NCI-H2196 (cell line): ENCODE results near the gene PHETA2.

Source experiments
- DNase-seq: peaks from one replicate; lab custom pipeline; 2025; ENCODE audit not compliant: unreplicated experiment; lab: John Stamatoyannopoulos, UW

The PHETA2 gene

DNA sequence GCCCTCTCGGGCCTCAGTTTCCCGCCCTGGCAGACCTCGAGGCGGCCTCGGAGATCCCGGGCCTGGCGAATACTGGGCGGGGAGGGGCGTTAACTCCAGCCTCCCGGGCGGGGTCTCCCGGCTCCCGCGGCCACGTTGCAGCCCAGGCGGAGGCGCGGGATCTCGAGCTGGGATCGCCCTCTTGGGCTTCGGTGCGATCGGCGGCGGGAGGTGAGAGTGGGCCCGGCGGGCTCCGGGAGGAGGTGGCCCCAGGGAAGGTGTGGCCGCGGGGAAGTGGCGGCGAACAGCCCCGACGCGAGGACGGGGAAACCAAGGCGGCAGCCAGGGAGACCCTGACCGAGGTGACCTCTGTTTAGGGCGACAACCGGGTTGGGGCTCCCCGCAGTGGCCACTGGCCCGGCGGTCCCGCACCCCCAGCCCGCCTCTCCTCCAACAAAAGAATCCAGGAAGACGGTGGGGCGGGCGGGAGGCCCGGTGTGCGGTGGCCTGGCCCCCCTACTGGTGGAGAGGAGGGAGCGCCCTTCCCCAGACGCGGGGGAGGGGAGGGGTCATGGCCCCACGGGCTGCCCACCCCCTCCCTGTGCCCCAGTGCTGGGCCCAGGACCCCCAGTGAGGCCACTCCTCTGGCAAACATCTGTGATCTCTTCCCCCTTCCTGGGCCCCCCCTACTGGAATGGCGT, at the start of gene PHETA2:
PHETA2 (plus strand) TSS at position 117 of the 680 bp plus-strand sequence. CDS start 3,046 bp downstream, outside the sequence.
- DNase-seq: no peak

DNA sequence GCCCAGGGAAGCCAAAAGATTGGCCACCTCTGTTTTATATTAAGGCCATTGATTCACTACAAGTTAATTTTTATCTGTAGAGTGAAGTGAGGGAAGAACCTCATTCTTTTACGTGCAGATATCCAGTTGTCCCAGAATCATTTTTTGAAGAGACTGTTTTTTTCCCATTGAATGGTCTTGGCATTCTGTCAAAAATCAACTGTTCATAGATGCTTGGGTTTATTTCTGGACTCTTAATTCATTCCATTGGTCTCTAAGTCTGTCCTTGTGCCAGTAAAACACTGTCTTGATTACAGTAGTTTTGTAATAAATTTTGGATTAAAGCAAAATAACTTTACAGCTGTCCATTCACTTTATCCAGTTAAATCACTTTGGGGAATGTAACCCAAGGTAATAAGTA, 48.6 kb upstream of the PHETA2 start:
- no peak for DNase-seq

- no peak for DNase-seq
Measured at GRCh38 chr22:42026705-42027104, 47.3 kb upstream of the PHETA2 start.

DNA sequence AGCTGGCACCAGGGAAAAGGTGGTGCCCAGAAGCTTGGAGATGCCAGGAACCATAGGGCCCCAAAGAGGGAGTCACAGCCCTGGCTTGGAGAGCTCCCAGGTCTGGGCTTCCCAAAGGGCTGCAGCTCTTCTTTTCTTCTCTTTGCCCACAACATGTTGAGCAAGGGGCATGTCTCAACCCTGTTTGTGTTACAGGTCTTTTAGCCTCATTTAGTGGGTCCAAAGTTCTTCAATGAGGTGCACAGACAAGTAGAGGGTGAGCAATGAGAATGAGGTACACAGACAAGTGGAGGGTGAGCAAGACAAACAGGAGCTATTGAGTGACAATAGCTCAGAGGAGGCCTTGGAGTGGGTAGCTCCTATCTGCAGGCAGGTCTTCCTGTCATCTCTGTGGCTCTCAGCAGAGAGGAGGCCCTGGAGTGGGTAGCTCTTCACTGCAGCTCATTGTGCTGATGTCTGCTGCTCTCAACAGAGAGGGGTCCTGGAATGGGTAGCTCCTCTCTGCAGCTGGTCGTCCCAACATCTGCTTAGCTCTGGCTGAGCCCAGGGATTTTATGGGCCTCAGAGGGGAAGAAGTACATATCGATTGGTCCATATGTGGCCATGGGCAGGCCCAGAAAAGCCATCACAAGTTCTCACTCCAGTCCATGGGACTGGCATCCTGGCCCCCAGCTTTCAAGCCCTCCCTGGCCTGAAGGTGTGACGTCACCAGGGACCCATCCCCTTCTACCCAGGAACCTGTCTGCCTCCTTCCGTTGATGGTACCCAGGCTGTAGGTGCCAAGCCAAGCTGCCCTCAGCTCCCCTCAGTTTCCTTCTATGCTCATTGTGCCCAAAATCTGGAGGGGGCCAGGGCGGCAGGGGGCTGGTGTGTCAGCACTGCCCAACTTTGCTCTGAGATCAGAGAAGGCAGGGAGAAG, 40.5 kb upstream of the PHETA2 start:
- DNase-seq: no peak

DNA sequence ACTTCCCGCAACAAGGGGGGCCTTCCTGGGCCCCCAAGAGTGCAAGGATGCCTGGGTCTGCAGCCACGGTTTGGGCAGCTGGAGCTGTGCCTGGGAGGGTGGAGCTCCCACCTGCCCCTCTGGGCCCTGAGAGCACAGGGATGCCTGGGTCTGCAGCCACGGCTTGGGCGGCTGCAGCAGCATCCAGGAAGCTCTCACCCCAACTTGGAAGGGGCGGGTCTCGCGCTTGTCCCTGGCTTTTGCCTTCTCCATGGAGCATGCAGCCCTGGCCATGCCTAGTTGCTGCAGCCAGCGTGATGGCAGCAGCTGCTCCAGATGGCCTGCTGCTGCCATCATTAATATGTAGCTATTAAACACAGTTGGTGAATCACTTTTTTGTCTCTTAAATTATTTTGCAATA, 38.8 kb upstream of the PHETA2 start:
- no peak for DNase-seq

DNA sequence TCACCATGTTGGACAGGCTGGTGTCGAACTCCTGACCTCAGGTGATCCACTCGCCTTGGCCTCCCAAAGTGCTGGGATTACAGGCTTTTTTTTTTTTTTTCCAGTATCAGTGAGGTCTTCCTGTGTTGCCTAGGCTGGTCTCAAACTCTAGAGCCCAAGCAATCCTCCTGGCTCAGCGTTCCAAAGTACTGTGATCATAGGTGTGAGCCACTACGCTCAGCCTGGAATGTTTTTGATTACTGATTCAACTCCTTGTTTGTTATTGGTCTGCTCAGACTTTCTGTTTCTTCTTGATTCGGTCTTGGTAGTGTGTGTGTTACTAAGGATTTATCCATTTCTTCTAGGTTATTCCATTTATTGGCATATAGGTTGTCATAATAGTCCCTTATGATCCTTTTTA, 34.8 kb upstream of the PHETA2 start:
- DNase-seq: no peak

DNA sequence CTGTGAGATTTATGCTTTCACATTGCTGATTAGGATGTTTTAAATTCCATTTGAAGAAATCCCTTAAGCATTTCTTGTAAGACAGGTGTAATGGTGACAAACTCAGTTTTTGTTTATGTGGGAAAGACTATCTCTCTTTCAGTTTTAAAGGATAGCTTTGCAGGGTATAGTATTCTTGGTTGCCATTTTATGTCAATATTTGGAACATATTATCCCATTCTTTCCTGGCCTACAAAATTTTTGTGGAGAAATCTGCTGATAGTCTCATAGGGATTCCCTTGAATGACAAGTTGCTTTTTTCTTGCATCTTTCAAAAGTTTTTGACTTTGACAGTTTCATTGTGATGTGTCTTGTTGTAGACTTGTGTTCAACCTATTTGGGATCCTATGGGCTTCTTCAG, 32.3 kb upstream of the PHETA2 start:
- no peak for DNase-seq

- no peak for DNase-seq
Measured at GRCh38 chr22:42050641-42051180, 23.3 kb upstream of the PHETA2 start.

GRCh38 chr22:42052765-42053164, 21.3 kb upstream of the PHETA2 start:
- no peak for DNase-seq

- no peak for DNase-seq
Measured at GRCh38 chr22:42056757-42057511, 17.1 kb upstream of the PHETA2 start.

- no peak for DNase-seq
Measured at GRCh38 chr22:42060489-42060888, 13.6 kb upstream of the PHETA2 start.

- DNase-seq: no peak
Measured at GRCh38 chr22:42061041-42061440, 13.0 kb upstream of the PHETA2 start.

DNA sequence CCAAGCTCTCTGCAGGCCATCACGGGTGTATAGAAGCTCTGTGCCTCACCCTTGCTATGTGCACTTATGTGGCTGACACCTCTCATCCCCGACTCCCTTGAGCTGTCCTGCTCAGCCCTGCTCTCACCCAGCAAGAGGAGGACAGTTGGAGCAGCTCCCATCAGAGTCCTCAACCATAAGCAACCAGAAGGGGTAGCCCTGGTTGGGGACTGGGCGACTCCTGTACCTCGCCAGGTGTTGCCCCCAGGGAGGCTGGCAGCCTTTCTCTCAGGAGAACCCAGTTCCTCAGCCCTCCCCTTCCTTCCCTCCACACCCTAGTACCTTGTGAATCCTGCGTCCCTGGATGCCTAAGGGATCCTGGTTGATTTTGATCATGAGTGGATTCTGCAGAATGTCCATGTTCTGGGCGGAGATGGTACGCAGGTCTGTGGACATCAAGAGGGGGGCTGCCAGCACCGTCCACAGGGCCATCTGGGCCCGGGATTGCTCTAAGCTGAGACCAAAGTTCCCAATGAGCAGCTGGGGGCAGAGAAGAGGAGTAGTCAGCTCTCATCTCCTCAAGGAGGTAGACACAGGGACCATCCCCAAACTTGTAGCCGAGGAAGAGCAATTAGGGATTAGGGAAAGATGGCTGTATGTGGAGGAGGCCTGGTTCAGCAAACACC, 11.4 kb upstream of the PHETA2 start:
- DNase-seq: no peak

- no peak for DNase-seq
Measured at GRCh38 chr22:42064629-42065028, 9.4 kb upstream of the PHETA2 start.

GRCh38 chr22:42065438-42066125, 8.5 kb upstream of the PHETA2 start:
- DNase-seq: no peak

GRCh38 chr22:42066126-42066761, 7.8 kb upstream of the PHETA2 start:
- no peak for DNase-seq

- no peak for DNase-seq
Measured at GRCh38 chr22:42066937-42067336, 7.1 kb upstream of the PHETA2 start.

- DNase-seq: no peak
Measured at GRCh38 chr22:42067671-42068251, 6.3 kb upstream of the PHETA2 start.

DNA sequence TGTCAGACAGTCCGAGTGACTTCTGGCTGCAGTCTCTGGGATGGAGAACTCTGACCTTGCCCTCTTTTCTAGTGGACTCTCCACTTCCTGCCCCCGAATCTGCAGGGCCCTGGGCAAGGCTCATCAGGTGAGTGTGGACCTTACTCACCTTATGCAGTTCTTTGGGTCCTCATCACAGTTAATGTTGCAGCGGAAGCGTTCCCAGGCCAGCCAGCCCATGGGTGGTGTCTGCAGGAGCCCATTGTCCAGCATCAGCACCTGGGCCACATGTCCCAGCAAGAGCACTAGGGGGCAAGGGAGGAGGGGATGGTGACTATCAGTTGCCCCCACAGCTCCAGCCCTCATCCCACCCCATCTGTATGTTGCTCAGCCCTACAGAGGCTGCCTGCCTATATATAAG, 5.8 kb upstream of the PHETA2 start:
- DNase-seq: no peak
